CD4-positive, alpha-beta T cell treated with Interleukin-15 for 1 hour (primary cell): Measurements from ENCODE around the gene OR52E1.

Experiments
- DNase-seq: peaks from one replicate; pipeline ENCODE4 v3.0.0-alpha.2; 2020

The OR52E1 gene

GRCh38 chr11:5118893-5119292, 49.5 kb downstream of the OR52E1 start:
- DNase-seq, result no peak
